Caco-2 (cell line): Measurements from ENCODE around the gene DCBLD2. TPM values are rescaled to one million over a fixed set of nuclear protein-coding genes. Genes with fewer than 3 reads are reported as not detected.
A peak's percentile ranks its signal among the peaks of the same experiment; 100 is the strongest.

ENCODE experiments used
- BruUV-seq: library from RNA; stranded (reverse); fragments of 400-500 nt; replicated peaks from 2 replicates; lab custom pipeline; 2021; lab: Mats Ljungman, UMichigan
- CTCF ChIA-PET: fragments of 300-600 bp; sonication (Branson Sonifier 250); formaldehyde crosslinking; loops from one replicate; lab custom pipeline; 2022; ENCODE audit warnings: antibody characterized with exemption; lab: Charles Lee
- POLR2A ChIA-PET: fragments of 300-600 bp; sonication (Branson Sonifier 250); formaldehyde crosslinking; loops from one replicate; lab custom pipeline; 2022; ENCODE audit warnings: antibody characterized with exemption; lab: Charles Lee
- DNase-seq, 2 experiments: peaks; one replicate each; pipeline versions ENCODE4 v3.0.0 to v3.0.0-alpha.2; 2020 to 2022
- H3K27me3 ChIP-seq: replicated peaks from 2 replicates; pipeline ENCODE4 v1.6.0; 2011; ENCODE audit warnings: low read length; ENCODE audit not compliant: control insufficient read depth, insufficient read depth
- H3K36me3 ChIP-seq: 2 replicates; pipeline ENCODE4 v1.5.1; 2011; ENCODE audit warnings: low read length; ENCODE audit not compliant: control insufficient read depth, insufficient read depth
- H3K4me1 ChIP-seq: fragments of 250-450 bp; sonication (Bioruptor Pico); 2 replicates; pipeline ENCODE4 v1.5.1; 2020; ENCODE audit warnings: mild to moderate bottlenecking
- H3K4me3 ChIP-seq: 2 replicates; pipeline ENCODE4 v1.5.1; 2011; ENCODE audit warnings: low read depth, mild to moderate bottlenecking, control low read depth, low read length
- H3K9me3 ChIP-seq: fragments of 250-450 bp; sonication (Bioruptor Pico); 2 replicates; pipeline ENCODE4 v1.5.1; 2020; ENCODE audit warnings: mild to moderate bottlenecking, moderate library complexity
- H3K27ac Mint-ChIP-seq: one replicate; pipeline ENCODE4 v1.8.0; 2022; ENCODE audit warnings: mixed read lengths; ENCODE audit not compliant: unreplicated experiment
- H3K27me3 Mint-ChIP-seq: one replicate; pipeline ENCODE4 v1.8.0; 2022; ENCODE audit warnings: mixed read lengths; ENCODE audit not compliant: insufficient read depth, unreplicated experiment
- H3K36me3 Mint-ChIP-seq: one replicate; pipeline ENCODE4 v1.8.0; 2022; ENCODE audit warnings: mild to moderate bottlenecking, mixed read lengths; ENCODE audit not compliant: insufficient read depth, unreplicated experiment
- H3K4me1 Mint-ChIP-seq: one replicate; pipeline ENCODE4 v1.8.0; 2022; ENCODE audit warnings: low read depth, mixed read lengths; ENCODE audit not compliant: unreplicated experiment
- H3K4me3 Mint-ChIP-seq: one replicate; pipeline ENCODE4 v1.8.0; 2022; ENCODE audit warnings: mild to moderate bottlenecking, moderate library complexity, mixed read lengths; ENCODE audit not compliant: unreplicated experiment
- H3K9me3 Mint-ChIP-seq: one replicate; pipeline ENCODE4 v1.8.0; 2022; ENCODE audit warnings: mixed read lengths; ENCODE audit not compliant: unreplicated experiment
- CTCF ChIP-seq, 2 experiments: fragments of 200-600 bp in 1 of 2; IDR thresholded peaks; 1 replicate in 1 of 2; 2 replicates in 1 of 2; pipeline versions ENCODE4 v1.5.1 to v1.8.0; 2011 to 2022; ENCODE audit warnings: antibody characterized with exemption in 1 of 2, control low read depth in 1 of 2, inconsistent platforms in 1 of 2, low read depth in 1 of 2, low read length in 1 of 2, mild to moderate bottlenecking in 1 of 2, moderate library complexity in 1 of 2; ENCODE audit not compliant: insufficient read depth in 1 of 2, severe bottlenecking in 1 of 2, unreplicated experiment in 1 of 2
- intact Hi-C: fragments of 100-400 bp; cut with micrococcal nuclease; formaldehyde crosslinking; loops from one replicate; pipeline ENCODE4 v1.10.0; 2022; ENCODE audit not compliant: unreplicated experiment
- total RNA-seq: library from RNA; stranded (reverse); gene quantifications from 2 replicates; pipeline ENCODE4 v1.2.3, GENCODE V29; 2022

The DCBLD2 gene
- total RNA-seq, 1 experiment from 2014 or later: 53.0 TPM

GRCh38 chr3:98788651-98789050 lies 112.8 kb downstream of the DCBLD2 start:
- no peak for TF ChIP-seq CTCF (IDR thresholded peaks at IDR 0.05; ENCODE audit: insufficient read depth in 1 of 2, low read depth in 1 of 2, low read length in 1 of 2, severe bottlenecking in 1 of 2, unreplicated experiment in 1 of 2)
- DNase-seq: no peak
- POLR2A ChIA-PET: no interaction called here
- BruUV-seq: no TSS peak
- Mint-ChIP-seq H3K4me3 (no peak overlapping the region), H3K36me3 (peaks cover 50% of the 10 kb centered on the region), H3K9me3 (no peaks in the 10 kb centered on the region), H3K27ac (no peak overlapping the region), H3K27me3 (no peaks in the 10 kb centered on the region), H3K4me1 (peaks cover 25% of the 10 kb centered on the region)
- no peaks in the 10 kb centered on the region for H3K27me3 ChIP-seq
- intact Hi-C loops: no loop called here
- H3K4me1 ChIP-seq: peaks cover 44% of the 10 kb centered on the region
- no peaks in the 10 kb centered on the region; the same call in 1 of the 2 replicates for H3K36me3 ChIP-seq
- CTCF ChIA-PET: no interaction called here
- no peaks in the 10 kb centered on the region for H3K9me3 ChIP-seq
- no peak overlapping the region for H3K4me3 ChIP-seq

- Histone ChIP-seq H3K4me1 (peaks cover 45% of the 10 kb centered on the region), H3K27me3 (no peaks in the 10 kb centered on the region), H3K36me3 (peaks cover under 1% of the 10 kb centered on the region), H3K4me3 (no peak overlapping the region), H3K9me3 (no peaks in the 10 kb centered on the region)
- ChIA-PET CTCF (no interaction called here), POLR2A (no interaction called here)
- Mint-ChIP-seq H3K36me3 (peaks cover 55% of the 10 kb centered on the region), H3K9me3 (no peaks in the 10 kb centered on the region), H3K4me1 (peaks cover 25% of the 10 kb centered on the region), H3K27ac (peak overlapping the region; percentile 81), H3K4me3 (no peak overlapping the region), H3K27me3 (no peaks in the 10 kb centered on the region)
- BruUV-seq: no TSS peak
- TF ChIP-seq CTCF (IDR thresholded peaks at IDR 0.05; ENCODE audit: insufficient read depth in 1 of 2, low read depth in 1 of 2, low read length in 1 of 2, severe bottlenecking in 1 of 2, unreplicated experiment in 1 of 2): no peak
- no peak for DNase-seq
- intact Hi-C loops: loop anchor here (2.0 kb wide), 1 partner anchor 40 kb away; no protein-coding TSS in a partner anchor
Measured at GRCh38 chr3:98787181-98787580, 114.3 kb downstream of the DCBLD2 start.

- peak overlapping the region; percentile 55 for H3K4me3 Mint-ChIP-seq
Measured at GRCh38 chr3:98786364-98787006, 115.0 kb downstream of the DCBLD2 start.

More at GRCh38 chr3:98786364-98787006, 115.0 kb downstream of the DCBLD2 start:
- H3K27me3 Mint-ChIP-seq: no peaks in the 10 kb centered on the region
- no TSS peak for BruUV-seq
- CTCF ChIA-PET: no interaction called here
- Histone ChIP-seq H3K27me3 (no peaks in the 10 kb centered on the region), H3K4me3 (no peak overlapping the region), H3K4me1 (peaks cover 45% of the 10 kb centered on the region), H3K36me3 (peaks cover 1% of the 10 kb centered on the region), H3K9me3 (no peaks in the 10 kb centered on the region)
- DNase-seq: peak; percentile 91 to 95
- H3K4me1 Mint-ChIP-seq: peaks cover 25% of the 10 kb centered on the region
- H3K27ac Mint-ChIP-seq: peak overlapping the region; percentile 81
- no peak for TF ChIP-seq CTCF (IDR thresholded peaks at IDR 0.05; ENCODE audit: insufficient read depth in 1 of 2, low read depth in 1 of 2, low read length in 1 of 2, severe bottlenecking in 1 of 2, unreplicated experiment in 1 of 2)
- H3K36me3 Mint-ChIP-seq: peaks cover 54% of the 10 kb centered on the region
- no peaks in the 10 kb centered on the region for H3K9me3 Mint-ChIP-seq
- POLR2A ChIA-PET: no interaction called here
- intact Hi-C loops: loop anchor here (1.0 to 2.0 kb wide), 4 partner anchors 8 to 78 kb away; no protein-coding TSS in a partner anchor
